ENCODE results near the gene LY86. TPM values are rescaled to one million over a fixed set of nuclear protein-coding genes. Genes with fewer than 3 reads are reported as not detected.
A peak's percentile ranks its signal among the peaks of the same experiment; 100 is the strongest.

Gene LY86
- total and polyA plus RNA-seq, 9 of the 15 experiments (the other 6 are each of a cell fraction or from before 2014, with no cell fraction given): 0.08 to 0.20 TPM; not detected in 7

DNA sequence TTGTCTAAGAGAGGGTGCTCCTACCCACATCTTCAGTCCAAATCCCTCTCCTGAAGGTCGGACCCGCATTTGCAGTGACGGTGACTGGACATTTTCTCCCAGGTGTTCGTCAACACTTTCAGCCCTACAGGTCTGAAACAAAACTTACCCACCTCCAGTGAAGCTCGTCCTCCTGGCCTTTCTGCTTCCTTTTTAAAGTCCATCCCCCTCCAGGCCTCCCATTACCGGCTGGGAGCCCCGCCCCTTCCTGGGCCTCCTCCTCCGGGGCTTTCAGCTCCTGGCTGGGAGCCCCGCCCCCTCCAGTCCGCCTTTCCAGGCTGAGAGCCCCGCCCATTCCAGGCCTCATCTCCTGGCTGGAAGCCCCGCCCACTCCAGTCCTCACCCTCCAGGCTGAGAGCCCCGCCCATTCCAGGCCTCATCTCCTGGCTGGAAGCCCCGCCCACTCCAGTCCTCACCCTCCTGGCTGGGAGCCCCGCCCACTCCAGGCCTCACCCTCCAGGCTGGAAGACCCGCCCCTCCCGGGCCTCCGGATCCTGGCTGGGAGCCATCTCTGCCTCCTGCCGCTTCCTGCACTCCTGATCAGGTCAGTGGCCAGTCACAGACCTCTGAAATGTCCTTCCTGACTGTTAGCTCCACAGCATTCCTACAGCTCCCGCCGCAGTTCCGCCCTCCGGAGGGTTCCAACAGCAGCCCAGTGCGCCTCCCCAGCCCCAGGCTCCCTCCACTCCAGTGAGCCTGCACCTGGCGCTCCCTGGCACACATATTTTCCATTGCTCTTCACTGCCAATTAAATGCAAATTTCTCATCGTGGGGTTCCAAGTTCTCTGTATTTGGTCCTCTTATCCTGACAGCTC is 98.5 kb downstream of the LY86 start (continued):
- TF ChIP-seq, protein P1, sequence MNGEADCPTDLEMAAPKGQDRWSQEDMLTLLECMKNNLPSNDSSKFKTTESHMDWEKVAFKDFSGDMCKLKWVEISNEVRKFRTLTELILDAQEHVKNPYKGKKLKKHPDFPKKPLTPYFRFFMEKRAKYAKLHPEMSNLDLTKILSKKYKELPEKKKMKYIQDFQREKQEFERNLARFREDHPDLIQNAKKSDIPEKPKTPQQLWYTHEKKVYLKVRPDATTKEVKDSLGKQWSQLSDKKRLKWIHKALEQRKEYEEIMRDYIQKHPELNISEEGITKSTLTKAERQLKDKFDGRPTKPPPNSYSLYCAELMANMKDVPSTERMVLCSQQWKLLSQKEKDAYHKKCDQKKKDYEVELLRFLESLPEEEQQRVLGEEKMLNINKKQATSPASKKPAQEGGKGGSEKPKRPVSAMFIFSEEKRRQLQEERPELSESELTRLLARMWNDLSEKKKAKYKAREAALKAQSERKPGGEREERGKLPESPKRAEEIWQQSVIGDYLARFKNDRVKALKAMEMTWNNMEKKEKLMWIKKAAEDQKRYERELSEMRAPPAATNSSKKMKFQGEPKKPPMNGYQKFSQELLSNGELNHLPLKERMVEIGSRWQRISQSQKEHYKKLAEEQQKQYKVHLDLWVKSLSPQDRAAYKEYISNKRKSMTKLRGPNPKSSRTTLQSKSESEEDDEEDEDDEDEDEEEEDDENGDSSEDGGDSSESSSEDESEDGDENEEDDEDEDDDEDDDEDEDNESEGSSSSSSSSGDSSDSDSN (IDR thresholded peaks at IDR 0.05; ENCODE audit: borderline replicate concordance in 1 of 2, low read depth in 2 of 2, low read length in 2 of 2): 0 out of 4 replicates have a peak, but pooled peaks of 1 of the 2 experiments have one; percentile 15
- peak; percentile 50; the same call in 1 of the 2 replicates for TF ChIP-seq LCOR (CRISPR knock-in tag; IDR thresholded peaks at IDR 0.05)
- no peak for TF ChIP-seq SNRNP70 (optimal IDR thresholded peaks at IDR 0.05; ENCODE audit: low read depth, low read length)
- TF ChIP-seq GABPA (tag; conservative IDR thresholded peaks at IDR 0.05; ENCODE audit: low read depth): peak; percentile 61; the same call in 1 of the 2 replicates
- TF ChIP-seq, protein P2, sequence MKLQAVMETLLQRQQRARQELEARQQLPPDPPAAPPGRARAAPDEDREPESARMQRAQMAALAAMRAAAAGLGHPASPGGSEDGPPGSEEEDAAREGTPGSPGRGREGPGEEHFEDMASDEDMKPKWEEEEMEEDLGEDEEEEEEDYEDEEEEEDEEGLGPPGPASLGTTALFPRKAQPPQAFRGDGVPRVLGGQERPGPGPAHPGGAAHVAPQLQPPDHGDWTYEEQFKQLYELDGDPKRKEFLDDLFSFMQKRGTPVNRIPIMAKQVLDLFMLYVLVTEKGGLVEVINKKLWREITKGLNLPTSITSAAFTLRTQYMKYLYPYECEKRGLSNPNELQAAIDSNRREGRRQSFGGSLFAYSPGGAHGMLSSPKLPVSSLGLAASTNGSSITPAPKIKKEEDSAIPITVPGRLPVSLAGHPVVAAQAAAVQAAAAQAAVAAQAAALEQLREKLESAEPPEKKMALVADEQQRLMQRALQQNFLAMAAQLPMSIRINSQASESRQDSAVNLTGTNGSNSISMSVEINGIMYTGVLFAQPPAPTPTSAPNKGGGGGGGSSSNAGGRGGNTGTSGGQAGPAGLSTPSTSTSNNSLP (IDR thresholded peaks at IDR 0.05; ENCODE audit: borderline replicate concordance, low read depth, low read length): no peak
- peak; percentile 46; the same call in 1 of the 2 replicates for TF ChIP-seq SPI1 (IDR thresholded peaks at IDR 0.05; ENCODE audit: borderline replicate concordance, low read depth, low read length)
- peak; percentile 42 for TF ChIP-seq SAP30 (IDR thresholded peaks at IDR 0.05; ENCODE audit: borderline replicate concordance, insufficient read depth, low read depth, low read length, poor library complexity, severe bottlenecking)
- peak; percentile 28; the same call in 1 of the 2 replicates for TF ChIP-seq SOX6 (IDR thresholded peaks at IDR 0.05)
- peak; percentile 23; the same call in 1 of the 2 replicates for TF ChIP-seq SMARCE1 (IDR thresholded peaks at IDR 0.05)
- TF ChIP-seq SMARCA4 (IDR thresholded peaks at IDR 0.05): peak; percentile 45
- TF ChIP-seq ESRRB (CRISPR knock-in tag; IDR thresholded peaks at IDR 0.05; ENCODE audit: borderline replicate concordance): no peak
- no peak for TF ChIP-seq RBM14 (IDR thresholded peaks at IDR 0.05; ENCODE audit: borderline replicate concordance, insufficient read depth, low read depth, low read length)
- 0 out of 2 replicates have a peak, but pooled peaks have one; percentile 22 for TF ChIP-seq CAMTA2 (CRISPR knock-in tag; conservative IDR thresholded peaks at IDR 0.05)
- TF ChIP-seq NFRKB (IDR thresholded peaks at IDR 0.05; ENCODE audit: low read depth): 0 out of 2 replicates have a peak, but pooled peaks have one; percentile 23
- TF ChIP-seq ETV1 (tag; conservative IDR thresholded peaks at IDR 0.05; ENCODE audit: low read depth): peak; percentile 59
- TF ChIP-seq POLR2H (tag; IDR thresholded peaks at IDR 0.05; ENCODE audit: low read depth): peak; percentile 84
- 0 out of 2 replicates have a peak, but pooled peaks have one; percentile 16 for TF ChIP-seq E2F3 (CRISPR knock-in tag; IDR thresholded peaks at IDR 0.05)
- TF ChIP-seq SMAD4 (CRISPR knock-in tag; conservative IDR thresholded peaks at IDR 0.05): peak; percentile 19; the same call in 1 of the 2 replicates
- TF ChIP-seq, protein P3, sequence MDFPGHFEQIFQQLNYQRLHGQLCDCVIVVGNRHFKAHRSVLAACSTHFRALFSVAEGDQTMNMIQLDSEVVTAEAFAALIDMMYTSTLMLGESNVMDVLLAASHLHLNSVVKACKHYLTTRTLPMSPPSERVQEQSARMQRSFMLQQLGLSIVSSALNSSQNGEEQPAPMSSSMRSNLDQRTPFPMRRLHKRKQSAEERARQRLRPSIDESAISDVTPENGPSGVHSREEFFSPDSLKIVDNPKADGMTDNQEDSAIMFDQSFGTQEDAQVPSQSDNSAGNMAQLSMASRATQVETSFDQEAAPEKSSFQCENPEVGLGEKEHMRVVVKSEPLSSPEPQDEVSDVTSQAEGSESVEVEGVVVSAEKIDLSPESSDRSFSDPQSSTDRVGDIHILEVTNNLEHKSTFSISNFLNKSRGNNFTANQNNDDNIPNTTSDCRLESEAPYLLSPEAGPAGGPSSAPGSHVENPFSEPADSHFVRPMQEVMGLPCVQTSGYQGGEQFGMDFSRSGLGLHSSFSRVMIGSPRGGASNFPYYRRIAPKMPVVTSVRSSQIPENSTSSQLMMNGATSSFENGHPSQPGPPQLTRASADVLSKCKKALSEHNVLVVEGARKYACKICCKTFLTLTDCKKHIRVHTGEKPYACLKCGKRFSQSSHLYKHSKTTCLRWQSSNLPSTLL (IDR thresholded peaks at IDR 0.05): no peak
